Femur (tissue), 1 donor: ENCODE measurements around the gene EIF4G2.
A peak's percentile ranks its signal among the peaks of the same experiment; 100 is the strongest.

Source experiments
- DNase-seq: peaks from one replicate; pipeline ENCODE4 v3.0.0-alpha.2; 2017

Gene EIF4G2

GRCh38 chr11:10807493-10808234, 1.1 kb downstream of the EIF4G2 start:
- DNase-seq, result peak; percentile 82

GRCh38 chr11:10806206-10806605, 2.5 kb downstream of the EIF4G2 start:
- DNase-seq, result no peak

- no peak for DNase-seq
Observed at GRCh38 chr11:10805741-10806140, 3.0 kb downstream of the EIF4G2 start.

GRCh38 chr11:10803676-10804075, 5.0 kb downstream of the EIF4G2 start:
- no peak for DNase-seq

- DNase-seq, result no peak
Observed at GRCh38 chr11:10800292-10800691, 8.4 kb downstream of the EIF4G2 start.

GRCh38 chr11:10798330-10798928, 10.3 kb downstream of the EIF4G2 start:
- DNase-seq, result no peak

GRCh38 chr11:10797531-10797930, 11.2 kb downstream of the EIF4G2 start:
- DNase-seq, result no peak

GRCh38 chr11:10797001-10797400, 11.7 kb downstream of the EIF4G2 start:
- no peak for DNase-seq

- DNase-seq, result no peak
Observed at GRCh38 chr11:10796191-10796590, 12.5 kb downstream of the EIF4G2 start.

- no peak for DNase-seq
Observed at GRCh38 chr11:10793470-10794255, 15.1 kb downstream of the EIF4G2 start.

GRCh38 chr11:10792385-10793068, 16.2 kb downstream of the EIF4G2 start:
- DNase-seq, result peak; percentile 88

GRCh38 chr11:10786451-10786850, 22.3 kb downstream of the EIF4G2 start:
- no peak for DNase-seq

- DNase-seq, result no peak
Observed at GRCh38 chr11:10785146-10785474, 23.6 kb downstream of the EIF4G2 start.

GRCh38 chr11:10784232-10785145, 24.2 kb downstream of the EIF4G2 start:
- peak; percentile 64 for DNase-seq

GRCh38 chr11:10780040-10780439, 28.7 kb downstream of the EIF4G2 start:
- no peak for DNase-seq

- no peak for DNase-seq
Observed at GRCh38 chr11:10779086-10779485, 29.6 kb downstream of the EIF4G2 start.

GRCh38 chr11:10778217-10778970, 30.3 kb downstream of the EIF4G2 start:
- DNase-seq, result no peak

- DNase-seq, result no peak
Observed at GRCh38 chr11:10777806-10778205, 30.9 kb downstream of the EIF4G2 start.

- DNase-seq, result no peak
Observed at GRCh38 chr11:10777393-10777793, 31.3 kb downstream of the EIF4G2 start.

- DNase-seq, result no peak
Observed at GRCh38 chr11:10774811-10775210, 33.9 kb downstream of the EIF4G2 start.

GRCh38 chr11:10771457-10771856, 37.3 kb downstream of the EIF4G2 start:
- no peak for DNase-seq
